ENCODE results near the gene SCUBE1. TPM values are rescaled to one million over a fixed set of nuclear protein-coding genes. Genes with fewer than 3 reads are reported as not detected.

Gene SCUBE1
- total RNA-seq, 4 donors from 2014 or later = 33.3 to 109 (median 66.3) TPM

- DNase-seq (ENCODE audit: extremely low spot score) = no peak
- Histone ChIP-seq H3K9me3 (no peaks in the 10 kb centered on the region), H3K4me1 (peaks cover 8 to 83% (median 60%) of the 10 kb centered on the region in 4 donors), H3K4me3 (no peak overlapping the region), H3K27ac (replicated peaks in 1 of 4) (peak overlapping the region; percentile 68 to 78 (median 70)), H3K27me3 (peaks cover 0 to 33% (median 18%) of the 10 kb centered on the region in 4 donors), H3K36me3 (peaks cover 0 to 8% (median 0%) of the 10 kb centered on the region in 4 donors)
- WGBS = 78% methylated on average over 14 of the region's 15 CpGs
- no peak for TF ChIP-seq POLR2AphosphoS5 (IDR thresholded peaks at IDR 0.05)
- no peak for TF ChIP-seq POLR2A (IDR thresholded peaks at IDR 0.05; ENCODE audit: low read depth)
- peak in 1 of 3 experiments; percentile 24 for TF ChIP-seq CTCF (IDR thresholded peaks at IDR 0.05)
- TF ChIP-seq EP300 (IDR thresholded peaks at IDR 0.05) = no peak
- intact Hi-C loops (cut with DNase I) = no loop called here
Measured at GRCh38 chr22:43338766-43339345, 4.3 kb downstream of the SCUBE1 start.

GRCh38 chr22:43337946-43338345, 5.2 kb downstream of the SCUBE1 start:
- peak overlapping the region; percentile 68 to 78 (median 70) for H3K27ac ChIP-seq (replicated peaks in 1 of 4)
- 96% methylated on average over 3 of the region's 3 CpGs for WGBS
- no peak for DNase-seq (ENCODE audit: extremely low spot score)
- peaks cover 4 to 81% (median 52%) of the 10 kb centered on the region in 4 donors for H3K4me1 ChIP-seq
- intact Hi-C loops (cut with DNase I) = no loop called here
- no peak overlapping the region for H3K4me3 ChIP-seq
- H3K36me3 ChIP-seq = peaks cover 0 to 8% (median 0%) of the 10 kb centered on the region in 4 donors
- no peaks in the 10 kb centered on the region for H3K9me3 ChIP-seq
- TF ChIP-seq CTCF (IDR thresholded peaks at IDR 0.05) (no peak), POLR2A (IDR thresholded peaks at IDR 0.05; ENCODE audit: low read depth) (no peak), POLR2AphosphoS5 (IDR thresholded peaks at IDR 0.05) (no peak), EP300 (IDR thresholded peaks at IDR 0.05) (no peak)
- H3K27me3 ChIP-seq = peaks cover 0 to 24% (median 12%) of the 10 kb centered on the region in 4 donors

- TF ChIP-seq POLR2A (IDR thresholded peaks at IDR 0.05; ENCODE audit: low read depth) = no peak
- peak in 1 of 3 experiments; percentile 9 for TF ChIP-seq CTCF (IDR thresholded peaks at IDR 0.05)
- TF ChIP-seq EP300 (IDR thresholded peaks at IDR 0.05) = peak; percentile 61
- TF ChIP-seq POLR2AphosphoS5 (IDR thresholded peaks at IDR 0.05) = peak; percentile 50 to 72
- Histone ChIP-seq H3K27me3 (peaks cover 0 to 18% (median 7%) of the 10 kb centered on the region in 4 donors), H3K36me3 (peaks cover 0 to 8% (median 0%) of the 10 kb centered on the region in 4 donors), H3K9me3 (no peaks in the 10 kb centered on the region), H3K4me1 (peaks cover 0 to 81% (median 47%) of the 10 kb centered on the region in 4 donors), H3K27ac (replicated peaks in 1 of 4) (peak overlapping the region; percentile 68 to 78 (median 70)), H3K4me3 (no peak overlapping the region)
- no peak for DNase-seq (ENCODE audit: extremely low spot score)
- WGBS = 70% methylated on average over 9 of the region's 11 CpGs
- intact Hi-C loops (cut with DNase I) = no loop called here
Measured at GRCh38 chr22:43337385-43337784, 5.8 kb downstream of the SCUBE1 start.

- Histone ChIP-seq H3K27ac (replicated peaks in 1 of 4) (no peak overlapping the region), H3K4me1 (peaks cover 0 to 87% (median 44%) of the 10 kb centered on the region in 4 donors), H3K36me3 (peaks cover 0 to 8% (median 0%) of the 10 kb centered on the region in 4 donors), H3K9me3 (no peaks in the 10 kb centered on the region), H3K4me3 (no peak overlapping the region), H3K27me3 (no peaks in the 10 kb centered on the region)
- intact Hi-C loops (cut with DNase I) = no loop called here
- WGBS = 93% methylated on average over 4 of the region's 4 CpGs
- DNase-seq (ENCODE audit: extremely low spot score) = no peak
- TF ChIP-seq CTCF (IDR thresholded peaks at IDR 0.05) (no peak), EP300 (IDR thresholded peaks at IDR 0.05) (no peak)
Measured at GRCh38 chr22:43334378-43334777, 8.8 kb downstream of the SCUBE1 start.
